Hippocampal formation (tissue), 2 donors: ENCODE results near the gene ANKS1B.
"Not testable (repeated sequence)": the region's sequence is repeated elsewhere in the genome, so short reads cannot be mapped to it uniquely, and the experiment has no call there.

Source experiments
- DNase-seq, 2 donors: peaks; one replicate each; lab custom pipeline; 2025; lab: John Stamatoyannopoulos, UW

ANKS1B gene

DNA sequence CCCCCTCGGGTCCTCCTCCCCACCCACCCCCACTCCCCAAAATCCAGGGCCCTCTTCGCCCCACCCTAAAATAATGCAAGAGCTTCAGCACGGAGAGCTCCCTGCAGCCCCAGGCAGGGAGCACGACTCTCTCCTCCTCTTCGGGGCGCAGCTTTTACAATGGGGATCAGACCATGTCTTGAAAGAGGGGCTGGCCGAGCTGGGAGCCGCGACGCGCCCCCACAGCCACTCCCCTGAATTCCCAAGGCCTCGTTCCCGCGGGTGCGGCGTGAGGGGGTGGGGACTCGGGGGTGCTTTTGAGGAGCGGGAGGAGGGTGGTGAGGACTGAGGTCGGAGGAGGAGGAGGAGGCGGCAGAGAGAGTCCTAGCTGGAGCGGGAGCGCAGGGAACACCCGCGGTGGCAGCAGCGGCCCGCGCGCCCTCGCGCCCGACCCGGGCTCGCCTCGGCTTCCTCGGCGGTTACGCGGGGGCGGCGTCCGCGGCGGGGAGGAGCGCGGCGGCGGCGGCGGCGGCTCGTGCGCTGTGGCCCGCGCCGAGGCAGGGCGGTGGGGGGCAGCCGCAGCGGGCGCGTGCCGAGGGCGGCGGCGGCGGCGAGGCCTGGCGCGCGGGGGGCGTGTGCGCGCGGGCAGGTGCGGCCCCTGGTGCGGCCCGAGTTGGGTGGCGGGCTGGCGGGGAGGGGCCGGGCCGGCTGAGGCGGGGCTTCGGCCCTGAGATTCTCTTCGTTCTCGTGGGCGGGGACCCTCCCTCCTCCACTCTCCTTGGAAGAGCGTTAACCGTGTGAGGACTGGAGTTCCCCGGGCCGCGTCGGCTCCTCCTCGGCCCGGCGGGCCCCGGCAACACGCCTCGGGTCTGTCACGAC is at the start of gene ANKS1B:
Gene ANKS1B (minus strand): TSS at position 666 of the 858 bp plus-strand sequence. CDS start 699 bp downstream, outside the sequence.
- peak in 1 of 2 donors; percentile 21 for DNase-seq

DNA sequence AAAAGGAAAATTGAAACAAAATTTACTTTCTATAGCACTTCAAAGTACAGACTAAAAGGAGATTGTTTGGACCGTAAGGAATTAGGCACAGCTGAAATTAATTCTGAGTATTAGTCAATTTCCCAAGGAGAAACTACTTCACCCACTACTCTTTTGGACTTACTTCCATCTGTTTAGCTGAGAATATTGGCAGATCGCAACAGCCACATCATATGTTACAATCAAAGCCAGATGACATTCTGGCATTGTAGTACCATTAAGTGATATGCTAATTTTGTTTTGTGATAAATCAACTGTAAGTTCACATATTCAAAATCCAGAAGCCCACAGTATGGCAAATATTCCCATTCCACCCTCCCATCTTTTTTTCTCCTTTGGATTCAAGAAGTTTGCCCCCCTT is 47.1 kb upstream of the ANKS1B start:
- DNase-seq = no peak

DNA sequence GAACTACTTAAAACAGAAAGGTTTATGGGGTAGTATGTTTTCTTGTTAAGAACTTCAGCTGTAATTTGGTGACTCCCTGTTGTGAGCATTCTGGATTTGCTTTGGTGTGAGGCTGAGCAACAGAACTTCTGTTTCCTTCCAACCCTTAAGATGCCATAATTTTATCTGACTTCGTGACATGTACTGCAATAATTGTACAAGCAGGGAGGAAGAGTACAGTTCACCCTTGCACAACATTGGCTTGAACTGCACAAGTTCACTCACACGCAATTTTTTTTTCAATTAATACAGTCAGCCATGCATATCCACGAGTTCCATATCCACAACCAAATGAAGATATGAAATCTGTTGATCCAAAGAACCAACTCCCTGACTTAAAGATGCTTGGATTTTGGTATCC is 42.9 kb upstream of the ANKS1B start:
- no peak for DNase-seq

DNA sequence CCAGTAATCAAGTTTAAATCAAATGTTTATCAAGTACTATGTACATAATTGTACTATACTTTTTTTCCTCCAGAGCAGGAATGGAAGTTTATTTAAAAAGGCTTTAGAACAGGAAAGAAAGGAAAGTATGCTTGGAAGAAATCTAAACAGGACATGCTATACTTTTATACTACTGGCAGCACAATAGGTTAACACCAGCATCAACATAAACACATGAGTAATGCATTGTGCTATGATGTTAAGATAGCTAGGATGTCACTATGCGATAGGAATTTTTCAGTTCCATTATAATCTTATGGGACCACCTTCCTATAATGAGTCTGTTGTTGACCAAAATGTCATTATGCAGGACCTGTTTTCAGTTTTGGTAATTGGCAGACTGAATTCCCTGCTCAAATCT is 41.5 kb upstream of the ANKS1B start:
- DNase-seq = no peak

DNA sequence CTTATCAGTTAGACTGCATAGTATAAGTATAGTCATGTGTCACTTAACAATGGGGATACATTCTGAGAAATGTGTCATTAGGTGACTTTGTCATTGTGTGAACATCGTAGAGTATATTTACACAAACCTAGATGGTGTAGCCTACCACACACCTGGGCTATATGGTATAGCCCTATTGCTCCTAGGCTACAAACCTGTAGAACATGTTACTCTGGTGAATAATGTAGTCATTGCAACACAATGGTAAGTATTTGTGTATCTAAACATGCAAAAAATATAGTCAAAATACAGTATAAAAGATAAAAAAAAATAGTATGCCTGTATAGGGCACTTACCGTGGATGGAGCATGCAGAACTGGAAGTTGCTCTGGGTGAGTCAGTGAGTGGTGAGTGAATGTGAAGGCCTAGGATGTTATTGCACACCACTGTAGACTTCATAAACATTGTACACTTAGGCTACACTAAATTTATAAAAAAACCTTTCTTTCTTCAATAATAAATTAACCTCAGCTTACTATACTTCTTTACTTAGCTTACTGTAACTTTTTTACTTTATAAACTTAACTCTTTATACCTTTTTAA is 40.3 kb upstream of the ANKS1B start:
- no peak for DNase-seq

DNA sequence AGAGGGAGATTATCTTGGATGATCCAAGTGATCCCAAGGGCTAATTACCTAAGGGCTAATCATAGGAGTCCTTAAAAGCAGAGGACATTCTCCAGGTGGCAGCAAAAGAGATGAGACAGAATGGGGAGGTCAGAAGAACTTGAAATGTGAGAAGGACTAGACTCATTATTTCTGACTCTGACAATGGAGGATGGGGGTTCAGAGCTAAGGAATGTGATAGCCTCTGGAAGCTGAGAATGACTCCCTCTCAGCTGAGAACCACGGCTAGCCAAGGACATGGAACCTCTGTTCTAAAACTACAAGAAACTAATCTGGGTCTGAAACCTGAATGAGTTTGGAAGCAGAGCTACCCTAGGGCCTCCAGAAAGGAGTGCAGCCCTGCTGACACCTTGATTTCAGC is 35.6 kb upstream of the ANKS1B start:
- DNase-seq = no peak

DNA sequence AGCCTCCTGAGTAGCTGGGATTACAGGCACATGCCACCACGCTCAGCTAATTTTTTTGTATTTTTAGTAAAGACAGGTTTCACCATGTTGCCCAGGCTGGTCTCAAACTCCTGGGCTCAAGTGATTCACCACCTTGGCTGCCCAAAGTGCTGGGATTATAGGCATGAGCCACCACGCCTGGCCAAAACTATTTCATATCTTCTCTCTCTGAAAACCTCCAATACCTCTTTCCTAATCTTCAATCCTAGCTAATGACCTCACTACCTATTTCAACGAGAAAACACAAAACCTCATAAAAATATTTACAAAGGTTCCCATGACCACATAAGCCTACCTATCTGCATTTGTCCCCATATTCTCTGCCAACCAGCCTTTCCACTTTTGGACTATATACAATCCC is 32.3 kb upstream of the ANKS1B start:
- no peak for DNase-seq

DNA sequence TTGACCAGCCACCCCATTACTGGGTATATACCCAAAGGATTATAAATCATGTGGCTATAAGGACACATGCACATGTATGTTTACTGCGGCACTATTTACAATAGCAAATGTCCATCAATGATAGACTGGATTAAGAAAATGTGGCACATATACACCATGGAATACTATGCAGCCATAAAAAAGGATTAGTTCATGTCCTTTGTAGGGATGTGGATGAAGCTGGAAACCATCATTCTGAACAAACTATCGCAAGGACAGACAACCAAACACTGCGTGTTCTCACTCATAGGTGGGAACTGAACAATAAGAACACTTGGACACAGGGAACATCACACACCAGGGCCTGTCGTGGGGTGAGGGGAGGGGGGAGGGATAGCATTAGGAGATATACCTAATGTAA is 31.6 kb upstream of the ANKS1B start:
- DNase-seq = not testable (repeated sequence)

DNA sequence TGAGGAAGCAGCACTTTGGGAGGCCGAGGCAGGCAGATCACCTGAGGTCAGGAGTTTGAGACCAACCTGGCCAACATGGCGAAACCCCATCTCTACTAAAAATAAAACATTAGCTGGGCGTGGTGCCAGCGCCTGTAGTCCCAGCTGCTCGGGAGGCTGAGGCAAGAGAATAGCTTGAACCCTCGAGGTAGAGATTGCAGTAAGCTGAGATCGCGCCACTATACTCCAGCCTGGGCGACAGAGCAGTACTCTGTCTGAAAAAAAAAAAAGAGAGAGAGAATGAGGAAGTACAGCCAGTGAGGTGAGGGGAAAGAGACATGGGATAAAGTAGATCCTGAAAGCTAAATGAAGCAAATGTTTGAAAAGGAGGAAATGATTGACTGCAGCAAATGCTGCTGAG is 21.1 kb upstream of the ANKS1B start:
- DNase-seq = not testable (repeated sequence)

DNA sequence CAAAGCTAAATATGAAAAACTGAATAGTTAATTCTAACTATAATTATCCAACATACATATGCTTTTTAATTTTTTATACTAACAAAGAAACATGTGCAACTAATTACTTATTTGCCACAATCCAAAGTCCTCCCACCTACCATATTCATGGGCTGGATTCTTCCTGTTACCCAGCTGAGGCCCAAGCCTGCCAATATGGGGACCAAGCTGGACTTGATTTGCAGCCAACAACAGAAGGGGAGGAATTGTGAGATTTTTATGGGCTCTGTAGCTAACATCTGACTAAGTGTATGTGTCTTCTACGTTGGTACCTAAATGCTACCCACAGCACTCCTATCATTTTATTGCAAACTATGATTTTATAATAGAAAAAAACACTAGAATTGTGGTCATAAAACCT is 13.1 kb upstream of the ANKS1B start:
- no peak for DNase-seq

DNA sequence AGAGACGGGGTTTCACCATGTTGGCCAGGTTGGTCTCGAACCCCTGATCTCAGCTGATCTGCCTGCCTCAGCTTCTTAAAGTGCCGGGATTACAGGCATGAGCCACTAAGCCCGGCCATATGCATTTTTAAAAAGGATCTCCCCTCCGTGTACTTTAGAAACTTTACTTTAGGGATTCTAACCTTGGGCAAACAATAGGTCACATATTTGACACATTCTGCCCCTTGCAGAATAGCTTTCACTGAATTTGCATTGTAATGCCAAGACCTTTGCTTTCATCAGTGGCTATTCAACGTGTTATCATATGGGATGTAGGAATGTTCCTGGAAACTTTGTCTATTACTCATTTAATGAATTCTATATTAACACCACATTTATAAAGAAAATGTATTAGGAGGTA is 11.4 kb upstream of the ANKS1B start:
- DNase-seq = no peak

DNA sequence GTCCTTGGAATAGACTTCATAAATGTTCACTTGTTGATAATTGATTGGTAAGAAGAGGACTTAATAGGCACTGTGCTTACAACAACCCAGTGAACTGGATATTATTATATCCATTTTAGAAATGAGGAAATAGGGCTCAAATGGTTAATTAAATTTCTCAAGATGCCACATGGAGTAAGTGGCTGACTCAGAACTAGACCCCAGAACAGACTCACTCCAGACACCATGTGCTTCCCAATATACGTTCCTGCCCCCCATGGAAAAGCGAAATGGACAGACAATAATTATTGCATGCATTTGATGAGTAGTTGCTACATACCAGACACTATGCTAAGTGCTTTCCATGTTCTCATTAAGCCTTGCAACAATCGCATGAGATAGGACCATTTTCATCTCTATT is 895 bp upstream of the ANKS1B start:
- no peak for DNase-seq

DNA sequence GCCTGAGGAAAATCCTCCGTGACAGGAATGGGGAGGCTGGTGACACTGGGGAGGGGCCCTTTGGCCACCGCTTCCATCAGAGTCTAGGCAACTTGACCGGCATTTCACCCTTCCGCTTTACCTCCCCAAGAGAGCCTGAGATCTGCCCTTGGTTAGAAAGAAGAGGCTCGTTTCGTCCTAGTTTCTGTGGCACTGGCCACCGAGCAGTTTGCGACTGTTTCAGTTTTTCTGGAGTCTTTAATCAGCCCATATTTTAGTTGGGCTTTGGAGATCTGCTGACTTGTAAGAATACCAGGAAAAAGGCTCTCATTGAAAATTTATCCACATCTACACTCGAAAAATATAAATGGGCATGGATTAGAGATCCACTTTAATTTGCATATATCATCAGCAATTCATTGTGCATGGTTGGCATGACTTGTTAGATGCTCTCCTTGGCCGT is 414 bp upstream of the ANKS1B start:
- no peak for DNase-seq

DNA sequence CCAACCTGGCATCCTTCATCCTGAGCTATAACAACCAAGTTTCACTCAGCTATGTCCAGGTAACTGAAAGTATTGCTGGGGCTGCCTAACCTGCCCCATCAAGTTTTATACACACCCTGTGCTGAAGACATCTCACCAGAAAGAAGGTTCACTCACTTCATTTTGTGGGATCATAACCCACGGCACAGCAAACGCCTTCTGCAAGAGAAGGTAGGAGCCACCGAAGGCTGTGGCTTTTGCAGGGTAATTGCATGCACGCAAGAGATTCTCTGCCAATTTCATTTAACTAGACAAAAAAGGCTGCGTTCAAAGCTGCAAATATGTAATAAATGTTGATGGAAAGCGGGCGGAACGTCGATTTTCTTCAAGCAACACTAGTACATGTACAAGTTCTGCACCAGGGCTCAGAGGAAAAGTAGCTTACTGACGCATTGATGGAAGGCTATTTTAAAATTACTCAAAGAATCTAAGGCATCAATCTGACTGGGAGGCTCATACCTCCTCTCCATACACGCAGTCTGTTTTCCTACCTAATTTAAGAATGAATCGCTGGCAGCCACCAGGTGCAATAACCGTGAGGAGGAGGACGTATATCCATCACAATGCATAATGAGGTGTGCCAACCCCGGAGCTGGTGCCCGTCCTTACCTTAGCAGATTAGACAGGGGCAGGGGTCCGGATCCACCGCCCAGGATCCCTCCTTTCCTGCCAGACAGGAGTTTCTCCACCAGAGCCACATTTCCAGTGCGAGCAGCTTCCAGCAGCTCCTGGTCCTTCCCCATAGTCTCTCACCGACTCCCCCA is 1.1 kb downstream of the ANKS1B start:
- no peak for DNase-seq

DNA sequence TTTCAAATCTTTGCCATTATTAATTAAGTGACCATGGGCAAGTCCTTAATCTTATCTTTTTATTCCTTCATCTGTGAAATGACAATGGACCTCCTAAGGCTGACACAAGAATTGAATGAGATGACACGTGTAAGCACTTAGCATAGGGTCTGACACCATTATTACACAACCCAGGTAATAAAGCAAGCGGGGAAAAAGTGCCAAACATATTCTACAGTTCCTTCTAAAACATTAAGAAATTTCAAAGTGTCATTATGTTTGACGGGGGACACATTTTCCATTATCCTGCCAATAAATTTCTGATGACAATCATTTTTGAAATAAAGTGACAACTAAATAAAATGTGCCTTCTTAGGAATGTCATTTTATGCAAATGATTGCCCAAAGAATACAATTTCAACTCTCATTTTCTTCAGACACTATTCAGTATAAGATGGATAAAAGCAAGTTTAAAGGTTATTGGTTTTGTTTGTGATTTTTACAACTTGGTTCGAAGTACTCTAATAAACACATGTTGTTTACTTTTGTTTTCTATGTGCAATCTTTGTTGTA is 3.0 kb downstream of the ANKS1B start:
- no peak for DNase-seq

DNA sequence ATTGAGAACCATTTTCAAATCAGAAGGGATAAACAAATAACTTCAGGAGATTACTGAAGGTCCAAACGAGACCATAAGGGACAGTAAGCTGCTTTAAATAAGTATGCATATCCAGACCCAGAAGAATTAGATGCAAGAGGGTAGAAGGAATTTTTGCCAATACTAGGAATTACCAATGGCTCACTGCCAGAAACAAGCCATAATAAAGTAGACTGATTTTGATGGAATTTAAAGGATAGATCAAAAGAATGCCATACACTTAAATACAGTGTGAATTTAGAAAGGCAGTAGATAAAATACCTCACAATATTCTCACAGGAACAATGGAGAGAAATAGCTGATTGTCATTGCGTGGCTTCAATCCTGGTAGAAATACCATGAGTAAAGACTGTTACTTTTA is 5.3 kb downstream of the ANKS1B start:
- DNase-seq = no peak

DNA sequence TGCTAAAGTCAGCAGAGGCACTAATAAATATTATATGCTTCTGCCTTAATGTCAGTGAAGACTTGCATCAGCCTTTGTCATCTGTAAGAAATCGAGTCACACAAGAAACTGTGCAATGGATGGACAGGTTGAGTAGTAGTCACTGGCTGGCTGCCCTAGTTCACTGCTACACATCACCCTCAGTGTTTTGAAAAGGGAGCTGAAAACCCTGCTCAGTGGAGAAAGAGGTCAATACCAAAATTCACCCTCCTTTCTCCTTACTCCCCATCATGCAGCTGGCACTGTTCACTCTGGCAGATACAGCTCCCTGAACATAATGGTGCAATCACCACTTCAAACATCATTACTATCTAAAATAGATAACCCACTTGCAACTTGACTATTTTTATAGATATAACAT is 6.6 kb downstream of the ANKS1B start:
- no peak for DNase-seq

DNA sequence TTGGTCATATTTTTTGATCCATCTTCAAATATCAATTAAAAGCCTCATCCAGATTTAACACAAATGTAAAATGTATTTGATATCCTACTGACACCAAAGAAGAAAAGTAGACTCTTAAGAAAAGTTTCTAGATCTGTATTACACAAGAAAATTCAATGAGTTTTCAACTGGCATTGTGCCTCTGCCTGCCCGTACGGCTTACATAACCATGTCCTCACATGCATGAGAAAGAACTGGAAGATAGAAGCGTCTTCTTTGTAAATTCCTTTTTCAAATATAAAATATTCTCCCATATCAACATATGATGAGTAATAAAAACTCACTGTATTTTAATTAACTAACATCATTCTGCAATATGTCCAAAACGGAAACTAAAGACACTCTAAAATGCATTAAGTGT is 7.2 kb downstream of the ANKS1B start:
- DNase-seq = no peak

DNA sequence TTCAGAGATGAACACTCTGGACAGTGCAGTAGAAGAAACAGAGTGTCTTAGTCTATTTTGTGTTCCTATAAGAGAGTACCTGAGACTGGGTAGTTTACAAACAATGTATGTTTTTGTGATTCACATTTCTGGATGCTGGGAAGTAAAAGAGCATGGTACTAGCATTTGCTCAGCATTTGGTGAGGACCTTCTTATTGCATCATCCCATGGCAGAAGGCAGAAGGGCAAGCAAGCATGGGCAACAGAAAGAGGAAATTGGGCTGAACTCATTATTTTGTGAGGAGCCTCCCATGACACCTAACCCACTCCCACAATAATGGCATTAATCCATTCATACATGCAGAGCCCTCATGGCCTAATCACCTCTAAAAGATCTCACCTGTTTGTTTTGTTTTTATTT is 8.0 kb downstream of the ANKS1B start:
- DNase-seq = no peak

DNA sequence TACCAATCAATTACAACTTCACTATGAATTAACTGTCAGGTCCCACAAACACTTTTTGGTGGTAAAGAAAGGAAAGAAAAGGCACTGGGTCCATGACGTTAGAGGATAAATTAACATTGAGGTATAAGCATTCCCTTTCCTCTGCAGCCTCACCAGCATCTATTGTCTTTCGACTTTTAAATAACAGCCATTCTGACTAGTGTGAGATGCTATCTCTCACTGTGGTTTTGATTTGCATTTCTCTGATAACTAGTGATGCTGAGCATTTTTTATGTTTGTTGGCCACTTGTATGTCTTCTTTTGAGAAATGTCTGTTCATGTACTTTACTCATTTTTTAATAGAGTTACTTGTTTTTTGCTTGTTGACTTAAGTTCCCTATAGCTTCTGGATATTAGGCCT is 9.4 kb downstream of the ANKS1B start:
- no peak for DNase-seq

DNA sequence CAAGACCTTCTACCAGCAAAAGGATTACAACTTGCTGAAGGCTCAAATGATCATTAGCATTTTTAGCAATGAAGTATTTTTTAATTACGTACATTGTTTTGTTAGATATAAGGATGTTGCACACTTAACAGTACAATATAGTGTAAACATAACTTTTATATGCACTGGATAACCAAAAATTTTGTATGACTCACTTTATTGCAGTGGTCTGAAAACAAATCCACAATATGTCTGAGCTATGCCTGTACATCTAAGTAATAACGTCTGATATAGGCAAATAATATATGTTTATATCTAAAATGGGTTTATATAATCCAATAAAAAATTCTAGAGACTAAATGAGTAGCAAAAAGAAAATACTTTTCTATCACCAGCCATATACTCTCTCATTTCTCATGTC is 10.6 kb downstream of the ANKS1B start:
- DNase-seq = no peak

DNA sequence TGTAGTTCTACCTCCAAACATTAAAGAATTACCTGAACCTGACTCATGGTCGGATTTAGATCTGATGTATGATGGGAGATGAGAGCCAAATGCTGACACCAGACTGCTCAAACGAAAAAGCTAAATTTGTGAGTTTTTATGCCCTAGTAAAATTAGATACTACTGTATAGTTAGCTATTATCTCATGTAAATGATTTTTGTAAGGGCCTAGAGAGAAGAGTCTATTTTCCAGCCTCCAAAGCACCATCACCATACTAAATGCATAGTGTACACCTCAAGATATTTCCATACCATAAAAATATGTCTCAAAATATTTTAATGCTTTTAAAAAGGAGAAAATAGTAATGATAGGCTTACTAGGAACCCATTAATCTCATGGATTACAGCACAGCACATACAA is 18.3 kb downstream of the ANKS1B start:
- no peak for DNase-seq

DNA sequence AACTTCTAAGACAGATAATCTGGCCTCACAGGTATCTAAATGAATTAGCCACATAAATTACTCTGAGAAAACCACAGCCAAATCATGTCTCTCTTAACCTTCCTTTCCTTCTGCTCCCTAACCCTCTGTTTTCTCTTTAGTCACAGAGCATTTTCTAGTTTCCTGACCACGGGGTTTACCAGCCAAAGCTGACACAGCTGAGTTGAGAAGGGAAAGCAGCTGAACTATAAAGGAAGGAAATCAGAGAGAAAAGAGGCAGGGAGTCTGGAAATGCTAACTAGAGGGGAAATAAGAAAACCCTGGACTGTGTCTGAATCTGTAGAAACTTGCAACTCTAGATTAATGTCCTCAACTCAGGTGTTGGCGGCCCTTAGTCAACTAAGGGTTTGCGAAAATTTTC is 24.4 kb downstream of the ANKS1B start:
- DNase-seq = no peak
